SK-N-SH treated with all-trans-retinoic acid at 6 μM for 48 hours (cell line): Measurements from ENCODE around the gene CCDC88A.
A peak's percentile ranks its signal among the peaks of the same experiment; 100 is the strongest.

Experiments
- CSDC2 ChIP-seq: fragments of 250-450 bp; sonication (Bioruptor Pico); IDR thresholded peaks from 2 replicates; pipeline ENCODE4 v1.5.0; 2020; ENCODE audit warnings: mild to moderate bottlenecking, moderate library complexity
- GLIS3 ChIP-seq: fragments of 250-450 bp; sonication (Bioruptor Pico); IDR thresholded peaks from 2 replicates; pipeline ENCODE4 v1.5.0; 2020; ENCODE audit warnings: mild to moderate bottlenecking, moderate library complexity
- ISL1 ChIP-seq: fragments of 250-450 bp; sonication (Bioruptor Pico); IDR thresholded peaks from 2 replicates; pipeline ENCODE4 v2.1.2; 2022; ENCODE audit warnings: mild to moderate bottlenecking, moderate library complexity
- PPARA ChIP-seq: fragments of 250-450 bp; sonication (Bioruptor Pico); IDR thresholded peaks from 2 replicates; pipeline ENCODE4 v1.5.0; 2020; ENCODE audit warnings: mild to moderate bottlenecking, borderline replicate concordance
- RARB ChIP-seq: fragments of 250-450 bp; sonication (Bioruptor Pico); IDR thresholded peaks from 2 replicates; pipeline ENCODE4 v1.8.0; 2021; ENCODE audit warnings: mild to moderate bottlenecking, moderate library complexity
- ZC3H10 ChIP-seq: fragments of 250-450 bp; sonication (Bioruptor Pico); IDR thresholded peaks from 2 replicates; pipeline ENCODE4 v1.5.1; 2021; ENCODE audit warnings: mild to moderate bottlenecking, moderate library complexity
- ZFP3 ChIP-seq: fragments of 250-450 bp; sonication (Bioruptor Pico); IDR thresholded peaks from 2 replicates; pipeline ENCODE4 v1.5.0; 2020; ENCODE audit warnings: mild to moderate bottlenecking, moderate library complexity
- ZNF70 ChIP-seq: fragments of 450-650 bp; formaldehyde crosslinking; IDR thresholded peaks from 2 replicates; pipeline ENCODE4 v1.5.0; 2020; ENCODE audit warnings: mild to moderate bottlenecking, moderate library complexity
- ZNF8 ChIP-seq: fragments of 450-650 bp; formaldehyde crosslinking; IDR thresholded peaks from 2 replicates; pipeline ENCODE4 v1.5.0; 2020; ENCODE audit warnings: mild to moderate bottlenecking, moderate library complexity
- TF ChIP-seq, protein P1 (sequence below): fragments of 250-450 bp; sonication (Bioruptor Pico); IDR thresholded peaks from 2 replicates; pipeline ENCODE4 v1.8.0; 2020; ENCODE audit warnings: mild to moderate bottlenecking, moderate library complexity, borderline replicate concordance
- TF ChIP-seq, protein P2 (sequence below): fragments of 250-450 bp; sonication (Bioruptor Pico); IDR thresholded peaks from 2 replicates; pipeline ENCODE4 v1.5.1; 2020; ENCODE audit warnings: low read depth, mild to moderate bottlenecking, moderate library complexity
- TF ChIP-seq, protein P3 (sequence below): fragments of 250-450 bp; sonication (Bioruptor Pico); IDR thresholded peaks from 2 replicates; pipeline ENCODE4 v1.8.0; 2021; ENCODE audit warnings: low read depth, mild to moderate bottlenecking, moderate library complexity, borderline replicate concordance

DNA sequence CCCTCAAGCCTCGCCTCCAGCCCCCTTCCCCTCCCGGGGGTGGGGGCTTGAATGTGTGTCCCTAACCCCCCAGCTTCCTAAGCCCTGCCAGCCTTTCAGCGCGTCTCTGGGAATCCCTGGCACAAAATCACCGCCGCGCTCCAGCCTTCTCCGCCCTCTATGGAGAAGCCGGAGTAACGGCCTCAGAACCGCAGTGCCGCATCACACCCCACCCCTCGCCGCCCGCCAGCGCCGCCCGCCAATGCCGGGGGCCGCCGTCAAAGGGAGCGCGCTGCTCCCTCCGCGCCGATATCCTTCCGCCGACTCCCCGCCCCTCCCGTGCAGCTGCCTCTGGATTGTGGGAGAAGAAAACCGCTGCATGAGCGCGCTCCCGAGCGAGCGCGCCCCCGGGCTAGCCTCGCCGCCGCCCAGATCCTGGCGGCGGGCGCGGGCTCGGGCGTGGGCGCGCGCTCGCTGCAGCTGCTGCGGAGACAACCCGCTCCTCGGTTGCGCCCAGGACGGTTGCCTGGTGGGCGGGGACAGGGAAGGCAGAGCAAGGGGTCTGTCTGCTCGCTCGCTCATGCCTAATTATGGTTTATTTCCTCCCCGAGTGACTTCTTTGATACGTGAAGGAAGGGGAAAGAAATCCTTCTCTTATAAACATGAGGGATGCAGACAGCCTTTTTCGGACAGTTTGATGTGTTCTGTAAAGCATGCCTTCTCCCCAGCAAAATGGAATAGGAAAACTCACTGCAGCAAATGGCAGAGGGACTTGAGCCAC is at the start of gene CCDC88A:
- TF ChIP-seq, protein P1, sequence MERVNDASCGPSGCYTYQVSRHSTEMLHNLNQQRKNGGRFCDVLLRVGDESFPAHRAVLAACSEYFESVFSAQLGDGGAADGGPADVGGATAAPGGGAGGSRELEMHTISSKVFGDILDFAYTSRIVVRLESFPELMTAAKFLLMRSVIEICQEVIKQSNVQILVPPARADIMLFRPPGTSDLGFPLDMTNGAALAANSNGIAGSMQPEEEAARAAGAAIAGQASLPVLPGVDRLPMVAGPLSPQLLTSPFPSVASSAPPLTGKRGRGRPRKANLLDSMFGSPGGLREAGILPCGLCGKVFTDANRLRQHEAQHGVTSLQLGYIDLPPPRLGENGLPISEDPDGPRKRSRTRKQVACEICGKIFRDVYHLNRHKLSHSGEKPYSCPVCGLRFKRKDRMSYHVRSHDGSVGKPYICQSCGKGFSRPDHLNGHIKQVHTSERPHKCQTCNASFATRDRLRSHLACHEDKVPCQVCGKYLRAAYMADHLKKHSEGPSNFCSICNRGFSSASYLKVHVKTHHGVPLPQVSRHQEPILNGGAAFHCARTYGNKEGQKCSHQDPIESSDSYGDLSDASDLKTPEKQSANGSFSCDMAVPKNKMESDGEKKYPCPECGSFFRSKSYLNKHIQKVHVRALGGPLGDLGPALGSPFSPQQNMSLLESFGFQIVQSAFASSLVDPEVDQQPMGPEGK (CRISPR knock-in tag): peak; percentile 88
- TF ChIP-seq ISL1 (CRISPR knock-in tag) (0 out of 2 replicates have a peak, but pooled peaks have one; percentile 38), ZC3H10 (CRISPR knock-in tag) (peak; percentile 78; the same call in 1 of the 2 replicates), GLIS3 (CRISPR knock-in tag) (no peak), CSDC2 (CRISPR knock-in tag) (peak; percentile 93), ZNF8 (CRISPR knock-in tag) (no peak), ZFP3 (CRISPR knock-in tag) (peak; percentile 89), RARB (no peak), PPARA (CRISPR knock-in tag) (no peak), ZNF70 (CRISPR knock-in tag) (peak; percentile 71)
- TF ChIP-seq, protein P2, sequence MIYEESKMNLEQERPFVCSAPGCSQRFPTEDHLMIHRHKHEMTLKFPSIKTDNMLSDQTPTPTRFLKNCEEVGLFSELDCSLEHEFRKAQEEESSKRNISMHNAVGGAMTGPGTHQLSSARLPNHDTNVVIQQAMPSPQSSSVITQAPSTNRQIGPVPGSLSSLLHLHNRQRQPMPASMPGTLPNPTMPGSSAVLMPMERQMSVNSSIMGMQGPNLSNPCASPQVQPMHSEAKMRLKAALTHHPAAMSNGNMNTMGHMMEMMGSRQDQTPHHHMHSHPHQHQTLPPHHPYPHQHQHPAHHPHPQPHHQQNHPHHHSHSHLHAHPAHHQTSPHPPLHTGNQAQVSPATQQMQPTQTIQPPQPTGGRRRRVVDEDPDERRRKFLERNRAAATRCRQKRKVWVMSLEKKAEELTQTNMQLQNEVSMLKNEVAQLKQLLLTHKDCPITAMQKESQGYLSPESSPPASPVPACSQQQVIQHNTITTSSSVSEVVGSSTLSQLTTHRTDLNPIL (CRISPR knock-in tag): no peak
- TF ChIP-seq, protein P3, sequence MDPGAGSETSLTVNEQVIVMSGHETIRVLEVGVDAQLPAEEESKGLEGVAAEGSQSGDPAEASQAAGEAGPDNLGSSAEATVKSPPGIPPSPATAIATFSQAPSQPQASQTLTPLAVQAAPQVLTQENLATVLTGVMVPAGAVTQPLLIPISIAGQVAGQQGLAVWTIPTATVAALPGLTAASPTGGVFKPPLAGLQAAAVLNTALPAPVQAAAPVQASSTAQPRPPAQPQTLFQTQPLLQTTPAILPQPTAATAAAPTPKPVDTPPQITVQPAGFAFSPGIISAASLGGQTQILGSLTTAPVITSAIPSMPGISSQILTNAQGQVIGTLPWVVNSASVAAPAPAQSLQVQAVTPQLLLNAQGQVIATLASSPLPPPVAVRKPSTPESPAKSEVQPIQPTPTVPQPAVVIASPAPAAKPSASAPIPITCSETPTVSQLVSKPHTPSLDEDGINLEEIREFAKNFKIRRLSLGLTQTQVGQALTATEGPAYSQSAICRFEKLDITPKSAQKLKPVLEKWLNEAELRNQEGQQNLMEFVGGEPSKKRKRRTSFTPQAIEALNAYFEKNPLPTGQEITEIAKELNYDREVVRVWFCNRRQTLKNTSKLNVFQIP (CRISPR knock-in tag): no peak
